ENCODE measurements around the gene JADE2.
"Not testable (repeated sequence)": the region's sequence is repeated elsewhere in the genome, so short reads cannot be mapped to it uniquely, and the experiment has no call there.

JADE2 gene

DNA sequence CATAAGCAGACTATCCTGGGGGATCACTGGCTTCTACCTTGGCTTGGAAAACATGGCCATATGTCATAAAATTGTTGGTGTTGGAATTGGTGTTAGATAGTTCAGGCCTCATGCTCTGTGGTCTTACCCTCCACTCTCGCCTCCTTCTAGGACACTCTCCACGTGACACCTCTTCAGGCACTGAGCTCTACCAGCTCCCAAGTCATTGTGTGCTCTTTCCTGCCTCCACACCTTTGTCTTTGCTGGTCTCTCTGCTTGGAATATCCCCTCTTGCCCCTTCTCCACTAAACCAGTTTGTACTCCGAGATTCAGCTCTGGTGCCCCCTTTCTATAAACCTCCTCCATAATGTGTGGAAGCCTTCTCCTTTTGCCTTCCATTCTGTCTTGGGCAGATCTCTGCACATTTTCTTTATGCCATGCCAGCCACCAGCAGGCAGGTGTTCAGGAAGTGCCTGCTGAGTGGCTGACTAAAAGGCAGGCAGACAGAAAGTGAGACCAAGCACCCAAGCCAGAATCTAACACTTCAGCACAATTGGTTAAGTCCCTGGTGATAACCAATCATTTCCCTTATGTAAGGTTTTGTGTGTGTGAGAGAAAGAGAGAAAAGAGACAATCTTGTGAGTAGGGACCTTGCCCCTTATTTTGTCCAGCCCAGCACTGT, 69.5 kb downstream of the JADE2 start:
- DNase-seq, result no peak

DNA sequence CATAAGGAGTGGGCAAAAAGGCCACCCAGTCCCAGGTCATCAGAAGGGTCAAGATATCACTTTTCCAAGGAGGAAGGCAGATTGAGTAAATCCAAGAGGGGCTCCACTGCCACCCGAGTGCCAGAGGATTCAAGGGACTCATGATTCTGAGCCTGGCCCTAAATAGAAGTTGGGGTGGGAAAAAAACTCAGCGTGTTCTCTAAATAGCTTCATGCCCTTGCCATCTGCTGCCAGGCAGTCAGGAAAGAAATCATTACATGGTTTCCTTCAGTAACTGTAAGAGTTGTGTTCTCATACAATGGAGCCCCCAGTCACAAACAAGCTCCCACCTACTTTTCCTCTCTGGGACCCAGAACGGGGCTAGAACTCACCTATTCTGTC, 70.0 kb downstream of the JADE2 start:
- DNase-seq, result no peak

DNA sequence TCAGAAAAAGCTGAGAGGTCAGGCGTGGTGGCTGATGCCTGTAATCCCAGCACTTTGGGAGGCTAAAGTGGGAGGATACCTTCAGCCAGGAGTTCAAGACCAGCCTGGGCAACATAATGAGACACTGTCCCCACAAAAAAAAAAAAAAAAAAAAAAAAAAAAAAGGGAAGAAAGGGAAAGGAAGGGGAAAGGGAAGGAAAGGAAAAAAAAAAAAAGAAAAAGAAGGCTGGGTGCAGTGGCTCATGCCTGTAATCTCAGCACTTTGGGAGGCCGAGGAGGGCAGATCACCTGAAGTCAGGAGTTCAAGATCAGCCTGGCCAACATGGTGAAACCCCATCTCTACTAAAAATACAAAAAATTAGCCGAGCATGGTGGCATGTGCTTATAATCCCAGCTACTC, 74.3 kb downstream of the JADE2 start:
- not testable (repeated sequence) for DNase-seq

DNA sequence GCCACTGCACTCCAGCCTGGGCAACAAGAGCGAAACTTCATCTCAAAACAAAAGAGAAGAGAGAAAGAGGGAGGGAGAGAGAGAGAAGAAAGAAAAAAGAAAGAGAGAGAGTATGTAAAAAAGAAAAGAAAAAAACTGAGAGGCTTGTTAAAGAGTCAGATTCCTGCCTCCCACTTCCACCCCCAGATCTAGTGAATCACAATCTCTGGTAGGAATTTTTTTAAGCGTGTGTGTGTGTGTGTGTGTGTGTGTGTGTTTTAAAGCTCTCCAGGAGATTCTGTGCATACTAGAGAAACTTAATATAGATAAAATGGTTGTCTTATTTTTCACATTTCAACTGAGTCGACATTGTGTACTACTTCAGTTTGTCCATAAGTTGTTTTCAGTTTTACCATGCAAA, 75.1 kb downstream of the JADE2 start:
- no peak for DNase-seq

DNA sequence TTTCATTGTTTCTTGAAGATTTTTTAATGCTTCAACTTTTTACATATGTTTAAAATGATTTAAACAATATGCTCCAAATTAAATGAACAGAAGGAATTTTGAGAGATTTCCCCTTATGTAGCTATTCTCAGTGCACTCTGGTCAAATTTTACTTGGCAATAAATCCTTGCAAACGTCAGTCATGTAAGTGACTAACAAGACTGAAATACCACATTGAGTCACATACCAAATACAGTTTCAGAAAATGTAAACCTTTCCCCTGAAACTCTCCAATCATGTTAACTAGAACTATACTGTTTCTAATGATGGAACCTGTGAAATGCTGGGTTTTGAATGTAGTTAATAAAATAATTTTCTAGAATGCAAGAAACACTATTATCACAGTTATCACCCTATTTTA, 77.6 kb downstream of the JADE2 start:
- no peak for DNase-seq

DNA sequence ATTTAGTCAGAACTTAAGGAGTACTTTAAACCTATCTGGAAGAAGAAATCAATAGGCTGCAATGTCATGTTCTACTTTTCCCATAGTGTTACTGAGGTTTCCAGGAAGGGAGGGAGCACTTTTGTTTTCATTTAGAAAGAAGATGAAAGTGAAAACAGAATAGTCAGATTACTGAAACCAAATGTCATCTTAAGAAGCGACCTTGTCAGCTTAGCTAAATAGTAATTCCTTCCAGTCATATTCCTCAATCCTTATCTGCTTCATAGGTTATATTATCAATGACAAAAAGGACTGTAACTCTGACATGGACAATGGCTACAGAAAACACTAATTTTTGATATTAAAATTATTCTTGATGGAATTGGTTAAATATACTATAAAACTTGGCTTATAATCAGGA, 79.4 kb downstream of the JADE2 start:
- no peak for DNase-seq

DNA sequence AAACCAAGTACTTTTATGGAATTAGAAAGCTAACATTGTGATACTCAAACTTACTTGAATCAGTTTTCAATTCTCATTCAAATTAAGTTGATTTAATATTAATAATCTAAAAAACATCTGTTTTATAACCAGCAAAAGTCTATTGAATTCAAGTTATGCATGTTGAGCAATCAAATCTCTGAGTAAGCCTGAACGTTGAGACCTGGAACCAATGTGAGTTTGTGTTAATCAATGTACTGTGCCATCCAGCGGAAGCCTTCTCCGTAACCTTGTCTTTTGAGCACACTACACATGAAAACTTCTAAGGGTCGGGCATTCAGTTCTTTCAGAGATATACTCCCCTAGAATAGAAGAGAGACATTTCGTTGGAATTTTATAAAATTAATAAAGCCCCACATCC, 81.3 kb downstream of the JADE2 start:
- no peak for DNase-seq

DNA sequence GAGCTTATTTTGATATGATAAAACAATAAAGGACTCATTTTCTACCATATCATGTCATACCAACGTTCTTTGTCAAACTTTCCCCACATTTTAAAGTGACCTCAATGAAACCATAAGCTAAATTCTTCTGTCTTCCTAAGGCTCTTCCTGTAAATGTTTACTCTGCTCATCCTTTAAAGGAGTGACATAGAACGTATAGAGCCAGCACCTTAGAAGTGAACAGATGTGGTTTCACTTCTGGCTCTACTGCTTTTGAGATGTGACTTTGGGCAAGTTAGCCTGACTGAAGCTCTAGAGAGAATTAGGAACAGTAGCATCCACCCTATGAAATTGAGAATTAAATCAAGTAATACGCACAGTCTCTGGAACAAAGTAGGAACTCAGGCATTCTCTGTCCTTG, 83.1 kb downstream of the JADE2 start:
- DNase-seq, result peak; percentile 9

DNA sequence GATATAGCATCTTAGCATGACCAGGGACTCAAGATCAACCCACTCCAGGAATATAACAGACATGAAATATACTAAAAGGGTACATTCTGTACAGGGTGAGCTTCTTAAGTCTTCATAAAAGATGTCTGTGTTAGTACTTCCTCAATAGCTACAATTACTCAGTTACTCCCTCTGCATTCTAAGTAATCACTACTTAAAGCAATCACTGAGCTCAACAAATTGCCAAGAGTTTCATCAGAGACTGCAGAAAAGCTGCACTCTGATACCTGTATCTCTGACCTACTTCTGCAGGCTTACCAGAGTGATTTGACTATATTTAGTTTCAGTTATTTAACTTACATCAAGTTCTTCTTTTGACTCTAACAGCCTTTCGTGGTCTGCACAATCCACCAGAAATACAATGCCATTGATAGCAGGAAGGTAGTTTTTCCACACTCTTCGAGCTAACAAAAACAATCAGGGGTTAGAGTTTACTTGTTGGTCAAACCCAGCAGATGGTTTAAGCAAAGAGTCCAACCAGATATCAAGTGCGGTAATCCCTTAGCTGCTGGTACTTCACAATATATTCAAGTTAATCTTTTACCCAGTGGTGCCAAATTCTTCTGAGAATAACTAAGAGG, 83.9 kb downstream of the JADE2 start:
- DNase-seq, result no peak

DNA sequence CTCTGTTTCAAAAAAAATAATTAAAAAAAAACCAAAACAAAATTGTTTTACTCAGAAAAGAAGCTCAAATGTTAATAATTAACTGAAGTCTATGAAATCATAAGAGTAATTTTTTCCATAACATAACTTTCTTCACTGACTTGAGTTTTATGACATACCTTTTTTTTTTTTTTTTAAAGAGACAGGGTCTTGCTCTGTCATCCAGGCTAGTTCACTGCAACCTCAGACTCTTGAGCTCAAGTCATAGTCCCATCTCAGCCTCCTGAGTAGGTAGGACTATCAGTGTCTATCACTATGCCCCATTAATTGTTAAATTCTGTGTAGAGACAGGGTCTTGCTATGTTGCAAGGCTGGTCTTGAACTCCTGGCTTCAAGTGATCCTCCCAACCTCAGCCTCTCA, 85.3 kb downstream of the JADE2 start:
- DNase-seq, result no peak

DNA sequence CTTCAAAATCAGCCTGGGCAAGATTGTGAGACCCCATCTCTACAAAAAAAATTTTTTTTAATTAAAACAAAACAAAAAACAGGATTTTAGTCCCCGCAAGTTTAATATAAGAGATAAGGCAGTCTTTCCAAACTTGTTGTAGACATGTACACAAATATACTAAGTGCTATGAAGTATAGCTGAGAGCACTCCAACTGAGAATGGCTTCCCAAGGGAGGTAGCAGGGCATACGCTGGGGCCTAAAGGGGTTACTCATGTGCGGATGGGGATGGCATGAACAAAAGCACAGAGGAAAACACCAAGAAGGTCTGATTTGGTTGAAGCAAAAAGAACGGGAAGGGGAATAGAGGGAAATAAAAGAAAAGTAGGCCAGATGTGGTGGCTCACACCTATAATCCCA, 86.0 kb downstream of the JADE2 start:
- DNase-seq, result no peak

DNA sequence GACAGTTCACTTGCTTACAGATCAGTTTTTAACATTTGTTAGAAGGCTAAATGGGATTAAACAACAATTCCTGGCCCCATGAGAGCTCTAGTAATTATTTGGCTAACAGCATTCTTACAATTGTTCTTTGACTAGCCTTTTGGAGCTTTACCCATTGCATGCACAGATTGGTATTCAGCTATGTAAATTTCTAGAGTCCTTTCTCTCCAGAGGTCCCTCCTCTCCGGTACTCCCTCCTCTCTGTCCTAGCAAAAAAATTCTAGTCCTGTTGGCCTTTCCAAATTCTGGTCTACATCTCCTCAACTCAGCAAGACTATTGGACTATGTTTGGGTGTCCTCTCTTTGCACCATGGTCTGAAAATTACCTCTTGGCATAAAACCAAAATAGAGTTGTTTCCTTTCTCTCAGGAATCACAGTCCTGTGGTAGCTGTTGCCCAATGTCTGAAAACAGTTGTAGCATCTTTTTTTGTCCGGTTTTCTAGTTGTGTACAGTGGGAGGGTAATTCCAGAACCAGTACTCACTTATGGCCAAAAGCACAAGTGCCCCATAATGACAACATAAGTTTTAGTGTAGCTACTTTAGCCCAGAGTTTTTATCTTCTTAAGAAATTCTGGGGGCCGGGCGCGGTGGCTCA, 89.1 kb downstream of the JADE2 start:
- DNase-seq, result no peak

DNA sequence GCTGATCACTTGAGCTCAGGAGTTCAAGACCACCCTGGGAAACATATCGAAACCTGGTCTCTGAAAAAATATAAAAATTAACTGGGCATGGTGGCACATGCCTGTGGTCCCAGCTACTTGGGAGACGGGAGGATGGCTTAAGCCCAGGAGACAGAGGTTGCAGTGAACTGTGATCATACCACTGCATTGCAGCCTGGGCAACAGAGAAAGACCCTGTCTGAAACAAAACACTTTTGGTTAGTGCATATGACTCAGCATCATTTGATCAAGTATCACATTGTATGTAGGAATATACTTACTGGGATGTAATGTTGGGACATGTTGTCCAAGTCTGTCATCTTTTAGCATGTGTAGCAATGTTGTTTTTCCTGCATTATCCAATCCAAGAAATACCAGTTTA, 95.2 kb downstream of the JADE2 start:
- no peak for DNase-seq

DNA sequence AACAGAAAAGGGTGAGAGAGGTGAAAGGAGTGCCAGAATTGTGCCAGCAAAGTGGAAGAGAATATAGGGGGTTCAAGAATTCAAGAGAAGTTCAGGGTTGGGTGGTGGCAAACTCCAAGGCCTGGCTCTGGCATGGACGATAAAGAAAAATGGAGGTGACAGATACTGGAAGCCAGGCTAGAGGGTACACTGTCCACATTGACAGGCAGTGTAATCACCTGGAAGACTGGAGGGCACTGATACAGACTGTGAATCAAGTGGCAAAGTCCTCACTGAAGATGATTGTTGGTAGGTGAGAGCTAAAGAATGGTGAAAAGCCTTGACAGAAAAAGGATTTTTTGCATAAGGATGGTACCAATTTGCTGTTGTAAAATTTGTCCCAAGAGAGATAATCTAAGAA, 100.1 kb downstream of the JADE2 start:
- no peak for DNase-seq

DNA sequence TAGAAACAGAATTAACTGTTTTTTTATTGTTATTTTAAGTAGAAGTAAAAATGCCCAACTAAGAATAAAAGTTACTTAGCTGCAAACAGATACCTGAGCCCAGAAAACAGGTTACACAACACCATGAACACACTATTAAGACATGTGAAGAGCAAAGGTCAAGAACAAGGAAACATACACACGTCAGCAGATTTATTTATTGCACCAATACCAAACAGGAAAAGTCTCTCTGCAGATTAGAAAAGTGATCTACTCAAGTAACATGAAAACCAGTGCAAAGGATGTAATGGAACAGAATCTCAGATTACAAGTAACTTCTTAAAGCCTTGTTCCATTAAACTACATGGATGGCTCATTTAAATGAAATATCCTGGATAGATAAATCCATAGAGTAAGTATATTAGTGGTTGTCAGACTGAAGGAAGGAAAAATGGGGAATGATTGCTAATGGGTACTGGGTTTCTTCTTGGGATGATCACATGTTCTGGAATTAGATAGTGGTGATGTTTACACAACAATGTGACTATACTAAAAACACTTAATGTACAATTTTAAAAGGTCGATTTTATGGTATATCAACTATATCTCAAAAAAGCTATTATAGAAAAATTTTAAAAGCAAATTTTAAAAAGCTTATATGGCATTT, 101.0 kb downstream of the JADE2 start:
- no peak for DNase-seq
